ENCODE results near the gene MYO1E. TPM values are rescaled to one million over a fixed set of nuclear protein-coding genes. Genes with fewer than 3 reads are reported as not detected.
A peak's percentile ranks its signal among the peaks of the same experiment; 100 is the strongest.
"Not testable (repeated sequence)": the region's sequence is repeated elsewhere in the genome, so short reads cannot be mapped to it uniquely, and the experiment has no call there.

MYO1E gene
- total and polyA plus RNA-seq, 4 donors = 6.7 to 70.9 (median 21.6) TPM

GRCh38 chr15:59401824-59402569 is 29.3 kb upstream of the MYO1E start:
- TF ChIP-seq TAF1 (conservative IDR thresholded peaks at IDR 0.05) (no peak), JUND (IDR thresholded peaks at IDR 0.05) (no peak), SP1 (IDR thresholded peaks at IDR 0.05) (no peak), MAX (IDR thresholded peaks at IDR 0.05) (no peak), EGR1 (IDR thresholded peaks at IDR 0.05; ENCODE audit: low read depth in 2 of 2) (no peak)
- TF ChIP-seq, protein P1, sequence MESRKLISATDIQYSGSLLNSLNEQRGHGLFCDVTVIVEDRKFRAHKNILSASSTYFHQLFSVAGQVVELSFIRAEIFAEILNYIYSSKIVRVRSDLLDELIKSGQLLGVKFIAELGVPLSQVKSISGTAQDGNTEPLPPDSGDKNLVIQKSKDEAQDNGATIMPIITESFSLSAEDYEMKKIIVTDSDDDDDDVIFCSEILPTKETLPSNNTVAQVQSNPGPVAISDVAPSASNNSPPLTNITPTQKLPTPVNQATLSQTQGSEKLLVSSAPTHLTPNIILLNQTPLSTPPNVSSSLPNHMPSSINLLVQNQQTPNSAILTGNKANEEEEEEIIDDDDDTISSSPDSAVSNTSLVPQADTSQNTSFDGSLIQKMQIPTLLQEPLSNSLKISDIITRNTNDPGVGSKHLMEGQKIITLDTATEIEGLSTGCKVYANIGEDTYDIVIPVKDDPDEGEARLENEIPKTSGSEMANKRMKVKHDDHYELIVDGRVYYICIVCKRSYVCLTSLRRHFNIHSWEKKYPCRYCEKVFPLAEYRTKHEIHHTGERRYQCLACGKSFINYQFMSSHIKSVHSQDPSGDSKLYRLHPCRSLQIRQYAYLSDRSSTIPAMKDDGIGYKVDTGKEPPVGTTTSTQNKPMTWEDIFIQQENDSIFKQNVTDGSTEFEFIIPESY (IDR thresholded peaks at IDR 0.05) = no peak
- TF ChIP-seq, protein P2, sequence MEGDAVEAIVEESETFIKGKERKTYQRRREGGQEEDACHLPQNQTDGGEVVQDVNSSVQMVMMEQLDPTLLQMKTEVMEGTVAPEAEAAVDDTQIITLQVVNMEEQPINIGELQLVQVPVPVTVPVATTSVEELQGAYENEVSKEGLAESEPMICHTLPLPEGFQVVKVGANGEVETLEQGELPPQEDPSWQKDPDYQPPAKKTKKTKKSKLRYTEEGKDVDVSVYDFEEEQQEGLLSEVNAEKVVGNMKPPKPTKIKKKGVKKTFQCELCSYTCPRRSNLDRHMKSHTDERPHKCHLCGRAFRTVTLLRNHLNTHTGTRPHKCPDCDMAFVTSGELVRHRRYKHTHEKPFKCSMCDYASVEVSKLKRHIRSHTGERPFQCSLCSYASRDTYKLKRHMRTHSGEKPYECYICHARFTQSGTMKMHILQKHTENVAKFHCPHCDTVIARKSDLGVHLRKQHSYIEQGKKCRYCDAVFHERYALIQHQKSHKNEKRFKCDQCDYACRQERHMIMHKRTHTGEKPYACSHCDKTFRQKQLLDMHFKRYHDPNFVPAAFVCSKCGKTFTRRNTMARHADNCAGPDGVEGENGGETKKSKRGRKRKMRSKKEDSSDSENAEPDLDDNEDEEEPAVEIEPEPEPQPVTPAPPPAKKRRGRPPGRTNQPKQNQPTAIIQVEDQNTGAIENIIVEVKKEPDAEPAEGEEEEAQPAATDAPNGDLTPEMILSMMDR (IDR thresholded peaks at IDR 0.05; ENCODE audit: low read depth, low read length, missing input control) = no peak
- Histone ChIP-seq H3K9me3 (ENCODE audit: control insufficient read depth in 4 of 4, low read length in 3 of 4) (no peaks in the 10 kb centered on the region), H3K9ac (ENCODE audit: low read depth in 1 of 2, low read length in 2 of 2) (no peak overlapping the region), H3K4me3 (ENCODE audit: low read depth in 1 of 3, low read length in 3 of 3) (no peak overlapping the region), H3K27me3 (ENCODE audit: control insufficient read depth in 4 of 4, insufficient read depth in 4 of 4, low read length in 3 of 4) (no peaks in the 10 kb centered on the region), H3K27ac (ENCODE audit: low read depth in 1 of 2, low read length in 2 of 2) (no peak overlapping the region), H3K36me3 (ENCODE audit: control insufficient read depth in 4 of 4, insufficient read depth in 3 of 4, low read depth in 1 of 4, low read length in 3 of 4) (no peaks in the 10 kb centered on the region), H3K4me1 (ENCODE audit: control insufficient read depth in 4 of 4, insufficient read depth in 4 of 4, low read length in 3 of 4) (peaks cover 0 to 6% (median 3%) of the 10 kb centered on the region in 4 donors)
- 47% methylated on average over 15 of the region's 15 CpGs for WGBS
- DNase-seq (ENCODE audit: low spot score) = no peak

- not testable (repeated sequence) for H3K36me3 ChIP-seq (ENCODE audit: control insufficient read depth in 4 of 4, insufficient read depth in 3 of 4, low read depth in 1 of 4, low read length in 3 of 4); DNase-seq (ENCODE audit: low spot score); H3K4me1 ChIP-seq (ENCODE audit: control insufficient read depth in 4 of 4, insufficient read depth in 4 of 4, low read length in 3 of 4); H3K27me3 ChIP-seq (ENCODE audit: control insufficient read depth in 4 of 4, insufficient read depth in 4 of 4, low read length in 3 of 4); H3K9ac ChIP-seq (ENCODE audit: low read depth in 1 of 2, low read length in 2 of 2); H3K27ac ChIP-seq (ENCODE audit: low read depth in 1 of 2, low read length in 2 of 2); H3K4me3 ChIP-seq (ENCODE audit: low read depth in 1 of 3, low read length in 3 of 3); H3K9me3 ChIP-seq (ENCODE audit: control insufficient read depth in 4 of 4, low read length in 3 of 4)
- TF ChIP-seq RAD21 (IDR thresholded peaks at IDR 0.05) = peak in 1 of 2 donors; percentile 23
- WGBS = 71% methylated on average over 10 of the region's 10 CpGs
Measured at GRCh38 chr15:59401051-59401823, 28.6 kb upstream of the MYO1E start.

DNA sequence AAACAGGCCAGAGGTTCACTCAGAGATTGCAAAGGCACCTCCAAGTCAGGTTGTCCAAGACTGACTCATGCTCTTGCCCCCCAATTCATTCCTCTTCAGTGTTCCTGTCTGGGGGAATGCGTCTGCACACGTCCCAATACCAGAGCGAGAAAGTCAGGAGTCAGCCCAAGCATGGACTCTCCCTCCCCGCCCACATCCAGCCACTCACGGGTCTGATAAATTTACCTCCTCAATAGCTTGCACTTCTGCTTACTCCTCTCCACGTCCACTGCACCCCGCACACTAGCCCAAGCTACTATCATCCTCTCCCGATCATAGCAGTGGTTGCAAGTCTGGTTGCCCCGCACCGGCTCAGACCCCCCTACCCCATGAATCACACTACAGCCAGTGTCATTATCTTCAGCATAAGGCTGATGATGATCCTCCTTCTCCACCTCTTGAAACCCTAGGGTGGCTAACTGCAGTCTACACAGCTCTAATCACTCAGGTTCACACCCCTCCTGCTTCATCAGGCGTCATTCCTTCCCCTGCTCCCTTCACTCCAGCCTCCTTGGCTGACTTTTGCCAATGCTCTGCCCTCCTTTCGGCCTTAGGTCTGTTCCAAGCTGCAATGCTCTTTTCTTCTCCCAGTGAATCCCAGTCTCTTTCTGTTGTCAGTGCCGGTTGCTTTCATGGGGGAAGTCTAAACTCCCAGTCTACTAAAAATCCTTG is 27.6 kb upstream of the MYO1E start:
- Histone ChIP-seq H3K27ac (ENCODE audit: low read depth in 1 of 2, low read length in 2 of 2) (no peak overlapping the region), H3K4me3 (ENCODE audit: low read depth in 1 of 3, low read length in 3 of 3) (no peak overlapping the region), H3K9me3 (ENCODE audit: control insufficient read depth in 4 of 4, low read length in 3 of 4) (no peaks in the 10 kb centered on the region), H3K36me3 (ENCODE audit: control insufficient read depth in 4 of 4, insufficient read depth in 3 of 4, low read depth in 1 of 4, low read length in 3 of 4) (no peaks in the 10 kb centered on the region), H3K27me3 (ENCODE audit: control insufficient read depth in 4 of 4, insufficient read depth in 4 of 4, low read length in 3 of 4) (no peaks in the 10 kb centered on the region), H3K9ac (ENCODE audit: low read depth in 1 of 2, low read length in 2 of 2) (no peak overlapping the region), H3K4me1 (ENCODE audit: control insufficient read depth in 4 of 4, insufficient read depth in 4 of 4, low read length in 3 of 4) (peaks cover 0 to 4% (median 3%) of the 10 kb centered on the region in 4 donors)
- no peak for DNase-seq (ENCODE audit: low spot score)
- 90% methylated on average over 13 of the region's 13 CpGs for WGBS
- no peak for TF ChIP-seq MAX (IDR thresholded peaks at IDR 0.05)
- TF ChIP-seq EGR1 (IDR thresholded peaks at IDR 0.05; ENCODE audit: low read depth in 2 of 2) = no peak
- TF ChIP-seq, protein P3, sequence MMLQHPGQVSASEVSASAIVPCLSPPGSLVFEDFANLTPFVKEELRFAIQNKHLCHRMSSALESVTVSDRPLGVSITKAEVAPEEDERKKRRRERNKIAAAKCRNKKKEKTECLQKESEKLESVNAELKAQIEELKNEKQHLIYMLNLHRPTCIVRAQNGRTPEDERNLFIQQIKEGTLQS (IDR thresholded peaks at IDR 0.05) = no peak
- TF ChIP-seq, protein P1 (IDR thresholded peaks at IDR 0.05) = no peak
- no peak for TF ChIP-seq REST (IDR thresholded peaks at IDR 0.05)
- TF ChIP-seq RAD21 (IDR thresholded peaks at IDR 0.05) = no peak

All from liver (tissue), 9 donors.